ENCODE measurements around the gene TRPM7. TPM values are rescaled to one million over a fixed set of nuclear protein-coding genes. Genes with fewer than 3 reads are reported as not detected.
"Not testable (repeated sequence)": the region's sequence is repeated elsewhere in the genome, so short reads cannot be mapped to it uniquely, and the experiment has no call there.

The TRPM7 gene
- total RNA-seq, 1 experiment from 2014 or later = 35.5 TPM

DNA sequence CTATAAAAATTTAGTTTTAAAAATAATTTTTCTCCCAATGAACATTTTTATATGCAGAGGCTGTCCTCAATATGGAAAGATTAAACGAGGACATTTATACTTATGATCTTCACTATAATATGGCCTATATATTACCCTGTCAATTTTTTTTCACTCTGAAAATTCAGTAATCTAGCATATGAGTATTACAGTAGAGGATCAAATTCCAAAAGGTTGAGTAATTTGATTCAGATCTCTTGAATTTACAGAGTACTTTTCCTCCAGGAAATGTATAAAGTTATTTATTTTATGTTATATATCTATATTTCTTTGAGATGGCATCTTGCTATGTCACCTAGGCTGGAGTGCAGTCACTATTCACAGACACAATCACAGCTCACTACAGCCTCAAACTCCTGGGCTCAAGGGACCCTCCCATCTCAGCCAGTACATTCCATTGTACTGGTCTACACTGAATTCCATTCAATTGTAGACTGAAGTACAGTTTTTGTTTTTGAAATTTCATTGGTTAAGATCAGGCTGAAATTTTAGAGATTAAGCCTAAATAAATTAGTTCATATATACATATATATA is 16.3 kb upstream of the TRPM7 start:
- Mint-ChIP-seq H3K9me3 (ENCODE audit: unreplicated experiment) (no peaks in the 10 kb centered on the region), H3K36me3 (ENCODE audit: insufficient read depth, unreplicated experiment) (peaks cover 17% of the 10 kb centered on the region), H3K27ac (ENCODE audit: low read depth, unreplicated experiment) (no peak overlapping the region), H3K27me3 (ENCODE audit: insufficient read depth, unreplicated experiment) (no peaks in the 10 kb centered on the region), H3K4me1 (ENCODE audit: insufficient read depth, unreplicated experiment) (no peaks in the 10 kb centered on the region), H3K4me3 (ENCODE audit: unreplicated experiment) (no peak overlapping the region)
- intact Hi-C loops (cut with micrococcal nuclease) = no loop called here
- TF ChIP-seq, protein P1, sequence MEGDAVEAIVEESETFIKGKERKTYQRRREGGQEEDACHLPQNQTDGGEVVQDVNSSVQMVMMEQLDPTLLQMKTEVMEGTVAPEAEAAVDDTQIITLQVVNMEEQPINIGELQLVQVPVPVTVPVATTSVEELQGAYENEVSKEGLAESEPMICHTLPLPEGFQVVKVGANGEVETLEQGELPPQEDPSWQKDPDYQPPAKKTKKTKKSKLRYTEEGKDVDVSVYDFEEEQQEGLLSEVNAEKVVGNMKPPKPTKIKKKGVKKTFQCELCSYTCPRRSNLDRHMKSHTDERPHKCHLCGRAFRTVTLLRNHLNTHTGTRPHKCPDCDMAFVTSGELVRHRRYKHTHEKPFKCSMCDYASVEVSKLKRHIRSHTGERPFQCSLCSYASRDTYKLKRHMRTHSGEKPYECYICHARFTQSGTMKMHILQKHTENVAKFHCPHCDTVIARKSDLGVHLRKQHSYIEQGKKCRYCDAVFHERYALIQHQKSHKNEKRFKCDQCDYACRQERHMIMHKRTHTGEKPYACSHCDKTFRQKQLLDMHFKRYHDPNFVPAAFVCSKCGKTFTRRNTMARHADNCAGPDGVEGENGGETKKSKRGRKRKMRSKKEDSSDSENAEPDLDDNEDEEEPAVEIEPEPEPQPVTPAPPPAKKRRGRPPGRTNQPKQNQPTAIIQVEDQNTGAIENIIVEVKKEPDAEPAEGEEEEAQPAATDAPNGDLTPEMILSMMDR (IDR thresholded peaks at IDR 0.05; ENCODE audit: unreplicated experiment) = no peak
- BruUV-seq (replicated peaks) = no TSS peak
- no peak for DNase-seq (ENCODE audit: unreplicated experiment)
- ChIA-PET POLR2A (interaction anchor here (0.6 to 2.5 kb wide), 3 partner anchors 16 to 428 kb away, joined by 4 to 8 read pairs (median 4); partner anchors contain the start of gene TRPM7), CTCF (no interaction called here)

DNA sequence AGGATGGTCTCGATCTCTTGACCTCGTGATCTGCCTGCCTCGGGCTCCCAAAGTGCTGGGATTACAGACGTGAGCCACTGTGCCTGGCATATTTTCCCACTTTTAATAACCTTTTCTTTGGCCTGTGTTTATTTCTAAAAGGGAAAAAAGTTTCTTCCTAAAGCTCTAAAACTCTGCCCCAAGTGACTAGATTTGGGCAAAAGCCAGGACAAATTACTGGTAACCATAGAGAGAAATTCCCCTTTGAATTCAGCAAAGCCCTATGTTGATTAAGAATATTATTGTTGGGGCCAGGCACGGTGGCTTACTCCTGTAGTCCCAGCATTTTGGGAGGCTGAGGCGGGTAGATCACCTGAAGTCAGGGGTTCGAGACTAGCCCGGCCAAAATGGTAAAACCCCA is 11.5 kb upstream of the TRPM7 start:
- Mint-ChIP-seq H3K36me3 (ENCODE audit: insufficient read depth, unreplicated experiment) (no peaks in the 10 kb centered on the region), H3K4me3 (ENCODE audit: unreplicated experiment) (no peak overlapping the region), H3K4me1 (ENCODE audit: insufficient read depth, unreplicated experiment) (no peaks in the 10 kb centered on the region), H3K9me3 (ENCODE audit: unreplicated experiment) (no peaks in the 10 kb centered on the region), H3K27me3 (ENCODE audit: insufficient read depth, unreplicated experiment) (no peaks in the 10 kb centered on the region), H3K27ac (ENCODE audit: low read depth, unreplicated experiment) (no peak overlapping the region)
- ChIA-PET CTCF (interaction anchor here (0.7 kb wide), 1 partner anchor 682 kb away, joined by 13 read pairs; no protein-coding TSS in a partner anchor), POLR2A (interaction anchor here (0.8 to 1.9 kb wide), 3 partner anchors 9 to 28 kb away, joined by 3 to 8 read pairs (median 7); no protein-coding TSS in a partner anchor)
- BruUV-seq (replicated peaks) = no TSS peak
- TF ChIP-seq, protein P1 (IDR thresholded peaks at IDR 0.05; ENCODE audit: unreplicated experiment) = no peak
- intact Hi-C loops (cut with micrococcal nuclease) = no loop called here
- DNase-seq (ENCODE audit: unreplicated experiment) = no peak

DNA sequence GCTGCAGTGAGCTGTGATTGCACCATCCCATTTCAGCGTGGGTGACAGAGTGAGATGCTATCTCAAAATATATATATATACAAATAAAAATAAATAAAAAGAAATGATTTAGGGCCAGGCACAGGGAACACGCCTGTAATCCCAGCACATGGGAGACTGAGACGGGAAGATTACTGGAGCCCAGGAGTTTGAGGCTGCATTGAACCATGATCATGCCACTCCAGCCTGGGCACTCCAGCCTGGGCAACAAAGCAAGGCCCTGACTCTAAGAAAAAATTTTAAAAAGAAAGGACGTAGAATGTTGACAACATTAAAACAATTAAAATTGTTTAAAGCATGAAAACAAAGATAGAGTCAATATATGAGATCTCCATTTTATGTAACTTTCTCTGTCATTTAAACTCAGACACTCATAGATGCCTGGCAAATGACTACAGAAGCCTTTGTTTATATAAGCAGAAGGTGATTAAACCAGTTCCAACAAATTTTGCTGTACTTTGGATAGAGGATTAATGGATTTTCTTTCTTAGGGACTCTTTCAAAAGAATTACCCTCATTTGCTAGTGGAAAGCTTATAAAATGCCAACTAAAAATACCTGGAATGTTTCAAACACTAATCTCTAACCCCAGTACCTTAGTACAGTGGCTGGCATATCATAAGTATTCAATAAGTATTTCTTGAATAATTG is 10.7 kb upstream of the TRPM7 start:
- BruUV-seq (replicated peaks) = no TSS peak
- H3K27ac Mint-ChIP-seq (ENCODE audit: low read depth, unreplicated experiment) = no peak overlapping the region
- no peak for DNase-seq (ENCODE audit: unreplicated experiment)
- H3K9me3 Mint-ChIP-seq (ENCODE audit: unreplicated experiment) = no peaks in the 10 kb centered on the region
- POLR2A ChIA-PET = interaction anchor here (0.5 to 1.9 kb wide), 3 partner anchors 9 to 82 kb away, joined by 5 to 8 read pairs (median 7); no protein-coding TSS in a partner anchor
- no peaks in the 10 kb centered on the region for H3K36me3 Mint-ChIP-seq (ENCODE audit: insufficient read depth, unreplicated experiment)
- CTCF ChIA-PET = no interaction called here
- H3K4me3 Mint-ChIP-seq (ENCODE audit: unreplicated experiment) = no peak overlapping the region
- H3K27me3 Mint-ChIP-seq (ENCODE audit: insufficient read depth, unreplicated experiment) = no peaks in the 10 kb centered on the region
- intact Hi-C loops (cut with micrococcal nuclease) = no loop called here
- TF ChIP-seq, protein P1 (IDR thresholded peaks at IDR 0.05; ENCODE audit: unreplicated experiment) = no peak
- H3K4me1 Mint-ChIP-seq (ENCODE audit: insufficient read depth, unreplicated experiment) = no peaks in the 10 kb centered on the region

- DNase-seq (ENCODE audit: unreplicated experiment); BruUV-seq (replicated peaks); H3K27me3 Mint-ChIP-seq (ENCODE audit: insufficient read depth, unreplicated experiment); H3K27ac Mint-ChIP-seq (ENCODE audit: low read depth, unreplicated experiment); H3K9me3 Mint-ChIP-seq (ENCODE audit: unreplicated experiment); H3K4me1 Mint-ChIP-seq (ENCODE audit: insufficient read depth, unreplicated experiment); intact Hi-C loops (cut with micrococcal nuclease); H3K4me3 Mint-ChIP-seq (ENCODE audit: unreplicated experiment); H3K36me3 Mint-ChIP-seq (ENCODE audit: insufficient read depth, unreplicated experiment); POLR2A ChIA-PET: not testable (repeated sequence)
- CTCF ChIA-PET = interaction anchor here (0.6 to 1.1 kb wide), 2 partner anchors 48 to 191 kb away, joined by 4 to 6 read pairs; no protein-coding TSS in a partner anchor
Observed at GRCh38 chr15:50694634-50695165, 8.1 kb upstream of the TRPM7 start.

Data from MCF 10A (cell line).